Muscle of leg (tissue), 11 donors: ENCODE results near the gene NDST4. TPM values are rescaled to one million over a fixed set of nuclear protein-coding genes. Genes with fewer than 3 reads are reported as not detected.

Experiments used
- DNase-seq: peaks from one replicate; pipeline ENCODE4 v3.0.0; 2013
- H3K27ac ChIP-seq: one replicate; pipeline ENCODE4 v1.5.1; 2013; ENCODE audit warnings: mild to moderate bottlenecking, low read length, control low read depth
- H3K27me3 ChIP-seq: one replicate; pipeline ENCODE4 v1.6.1; 2013; ENCODE audit warnings: low read length; ENCODE audit not compliant: control insufficient read depth, insufficient read depth
- H3K36me3 ChIP-seq: one replicate; pipeline ENCODE4 v1.6.1; 2013; ENCODE audit warnings: low read length; ENCODE audit not compliant: control insufficient read depth, insufficient read depth
- H3K4me1 ChIP-seq: one replicate; pipeline ENCODE4 v1.6.1; 2013; ENCODE audit warnings: low read length; ENCODE audit not compliant: control insufficient read depth, insufficient read depth
- H3K4me3 ChIP-seq: one replicate; pipeline ENCODE4 v1.5.1; 2013; ENCODE audit warnings: low read length, control low read depth
- H3K9me3 ChIP-seq: replicated peaks from 2 replicates; pipeline ENCODE4 v1.6.1; 2013; ENCODE audit warnings: low read depth, low read length; ENCODE audit not compliant: control insufficient read depth
- WGBS: methylation state at CpG from one replicate; pipeline ENCODE4 v1.1.5; 2013; ENCODE audit warnings: missing lambda C conversion rate; ENCODE audit not compliant: insufficient coverage; 5-methylcytosine and 5-hydroxymethylcytosine counted together
- polyA plus RNA-seq, 8 donors: library from polyadenylated mRNA; unstranded; fragments of 120-200 nt; gene quantifications; one replicate each; pipeline versions ENCODE4 v1.2.1 to v1.2.3, GENCODE V29; 2013; ENCODE audit warnings: inconsistent platforms in 1 of 8, low replicate concordance in 1 of 8; ENCODE audit not compliant: insufficient read length in 8 of 8, insufficient read depth in 1 of 8
- total RNA-seq: library from RNA; stranded (reverse); fragments of 120-200 nt; gene quantifications from one replicate; pipeline ENCODE4 v1.2.4, GENCODE V29; 2013

Gene NDST4
- total and polyA plus RNA-seq, 9 donors = 0.54 to 3.3 (median 1.2) TPM

- no peak for DNase-seq
Observed at GRCh38 chr4:115058533-115058932, 54.9 kb downstream of the NDST4 start.

GRCh38 chr4:115054836-115055235, 58.6 kb downstream of the NDST4 start:
- Histone ChIP-seq H3K4me3 (no peak overlapping the region), H3K9me3 (no peaks in the 10 kb centered on the region), H3K4me1 (no peaks in the 10 kb centered on the region), H3K27ac (no peak overlapping the region), H3K27me3 (no peaks in the 10 kb centered on the region), H3K36me3 (no peaks in the 10 kb centered on the region)
- no peak for DNase-seq
- 93% methylated on average over 3 of the region's 4 CpGs for WGBS

More at GRCh38 chr4:115058533-115058932, 54.9 kb downstream of the NDST4 start:
- WGBS = no CpG with 5 or more reads among the region's 1 CpG
- Histone ChIP-seq H3K9me3 (no peaks in the 10 kb centered on the region), H3K27ac (no peak overlapping the region), H3K36me3 (no peaks in the 10 kb centered on the region), H3K4me3 (no peak overlapping the region), H3K4me1 (no peaks in the 10 kb centered on the region), H3K27me3 (no peaks in the 10 kb centered on the region)

- H3K9me3 ChIP-seq = no peaks in the 10 kb centered on the region
- DNase-seq = no peak
- no peak overlapping the region for H3K27ac ChIP-seq
- no peaks in the 10 kb centered on the region for H3K4me1 ChIP-seq
- WGBS = no CpG with 5 or more reads among the region's 1 CpG
- no peaks in the 10 kb centered on the region for H3K27me3 ChIP-seq
- H3K36me3 ChIP-seq = no peaks in the 10 kb centered on the region
- H3K4me3 ChIP-seq = no peak overlapping the region
Observed at GRCh38 chr4:115053313-115053712, 60.1 kb downstream of the NDST4 start.

- Histone ChIP-seq H3K4me1 (no peaks in the 10 kb centered on the region), H3K9me3 (no peaks in the 10 kb centered on the region), H3K4me3 (no peak overlapping the region), H3K27ac (no peak overlapping the region), H3K36me3 (no peaks in the 10 kb centered on the region), H3K27me3 (no peaks in the 10 kb centered on the region)
- no CpG with 5 or more reads among the region's 3 CpGs for WGBS
- DNase-seq = no peak
Observed at GRCh38 chr4:115042496-115042895, 70.9 kb downstream of the NDST4 start.

- Histone ChIP-seq H3K36me3 (no peaks in the 10 kb centered on the region), H3K27me3 (no peaks in the 10 kb centered on the region), H3K27ac (no peak overlapping the region), H3K4me1 (no peaks in the 10 kb centered on the region), H3K4me3 (no peak overlapping the region), H3K9me3 (no peaks in the 10 kb centered on the region)
- no peak for DNase-seq
Observed at GRCh38 chr4:115030281-115030680, 83.1 kb downstream of the NDST4 start.

GRCh38 chr4:115028682-115029410, 84.6 kb downstream of the NDST4 start:
- Histone ChIP-seq H3K9me3 (no peaks in the 10 kb centered on the region), H3K4me3 (no peak overlapping the region), H3K27ac (no peak overlapping the region), H3K36me3 (no peaks in the 10 kb centered on the region), H3K4me1 (no peaks in the 10 kb centered on the region), H3K27me3 (no peaks in the 10 kb centered on the region)
- no peak for DNase-seq
- 71% methylated on average over 1 of the region's 2 CpGs for WGBS

GRCh38 chr4:114999880-115000279, 113.5 kb downstream of the NDST4 start:
- H3K4me1 ChIP-seq = no peaks in the 10 kb centered on the region
- H3K27me3 ChIP-seq = no peaks in the 10 kb centered on the region
- H3K36me3 ChIP-seq = no peaks in the 10 kb centered on the region
- H3K27ac ChIP-seq = no peak overlapping the region
- H3K4me3 ChIP-seq = no peak overlapping the region
- WGBS = no CpG with 5 or more reads among the region's 1 CpG
- no peak for DNase-seq
- H3K9me3 ChIP-seq = no peaks in the 10 kb centered on the region

- no peak overlapping the region for H3K4me3 ChIP-seq
- no peak overlapping the region for H3K27ac ChIP-seq
- no peaks in the 10 kb centered on the region for H3K4me1 ChIP-seq
- DNase-seq = no peak
- H3K9me3 ChIP-seq = no peaks in the 10 kb centered on the region
- no peaks in the 10 kb centered on the region for H3K36me3 ChIP-seq
- H3K27me3 ChIP-seq = no peaks in the 10 kb centered on the region
Observed at GRCh38 chr4:114998316-114998715, 115.1 kb downstream of the NDST4 start.

GRCh38 chr4:114997576-114998247, 115.7 kb downstream of the NDST4 start:
- Histone ChIP-seq H3K27ac (no peak overlapping the region), H3K4me3 (no peak overlapping the region), H3K36me3 (no peaks in the 10 kb centered on the region), H3K27me3 (no peaks in the 10 kb centered on the region), H3K9me3 (no peaks in the 10 kb centered on the region), H3K4me1 (no peaks in the 10 kb centered on the region)
- WGBS = no CpG with 5 or more reads among the region's 2 CpGs
- no peak for DNase-seq

GRCh38 chr4:114986133-114986532, 127.3 kb downstream of the NDST4 start:
- WGBS = 60% methylated on average over 1 of the region's 4 CpGs
- DNase-seq = no peak
- no peaks in the 10 kb centered on the region for H3K27me3 ChIP-seq

More at GRCh38 chr4:114986133-114986532, 127.3 kb downstream of the NDST4 start:
- no peak overlapping the region for H3K4me3 ChIP-seq
- H3K9me3 ChIP-seq = peaks cover 2% of the 10 kb centered on the region
- no peaks in the 10 kb centered on the region for H3K4me1 ChIP-seq
- no peaks in the 10 kb centered on the region for H3K36me3 ChIP-seq
- H3K27ac ChIP-seq = no peak overlapping the region
